T-cell (primary cell): ENCODE data around the gene SLC6A6. TPM values are rescaled to one million over a fixed set of nuclear protein-coding genes. Genes with fewer than 3 reads are reported as not detected.

Experiments
- ATAC-seq, 4 experiments: fragments of 200-7000 bp in 3 of 4; fragments of 150-1000 bp in 1 of 4; cut with Tn5 transposase; replicated peaks in 1 of 4; 1 replicate in 3 of 4; 2 replicates in 1 of 4; pipeline ENCODE4 v1.10.0; 2021; ENCODE audit warnings: moderate library complexity in 3 of 4, mild to moderate bottlenecking in 2 of 4, moderate number of reproducible peaks in 1 of 4
- CTCF ChIA-PET, 2 donors: fragments of 300-600 bp; sonication (Branson Sonifier 250); formaldehyde crosslinking; loops; one replicate each; lab custom pipeline; 2022; ENCODE audit warnings: antibody characterized with exemption in 2 of 2; lab: Charles Lee
- POLR2A ChIA-PET, 2 donors: fragments of 300-600 bp; sonication (Branson Sonifier 250); formaldehyde crosslinking; loops; one replicate each; lab custom pipeline; 2022; ENCODE audit warnings: antibody characterized with exemption in 2 of 2; lab: Charles Lee
- DNase-seq, 35 experiments: peaks; one replicate each; pipeline versions ENCODE4 v3.0.0 to v3.0.0-alpha.2; 2013 to 2023
- H3K27ac ChIP-seq: one replicate; pipeline ENCODE4 v1.5.1; 2013; ENCODE audit warnings: low read length
- H3K27me3 ChIP-seq, 2 experiments: replicated peaks in 1 of 2; 1 replicate in 1 of 2; 2 replicates in 1 of 2; pipeline versions ENCODE4 v1.6.1 to v1.7.0; 2013; ENCODE audit warnings: low read length in 1 of 2, mixed read lengths in 1 of 2; ENCODE audit not compliant: control insufficient read depth in 2 of 2, insufficient read depth in 2 of 2; ENCODE audit errors: extremely low read depth in 1 of 2
- H3K36me3 ChIP-seq, 2 donors: 1 replicate in 1 of 2; 2 replicates in 1 of 2; pipeline versions ENCODE4 v1.6.1 to v1.7.0; 2013; ENCODE audit warnings: low read length in 1 of 2; ENCODE audit not compliant: control insufficient read depth in 2 of 2, insufficient read depth in 1 of 2; ENCODE audit errors: extremely low read depth in 1 of 2
- H3K4me1 ChIP-seq, 2 experiments: 1 replicate in 1 of 2; 2 replicates in 1 of 2; pipeline versions ENCODE4 v1.6.1 to v1.7.0; 2013; ENCODE audit warnings: low read length in 2 of 2, mixed read lengths in 1 of 2; ENCODE audit not compliant: insufficient read depth in 2 of 2, control insufficient read depth in 1 of 2; ENCODE audit errors: extremely low read depth in 1 of 2
- H3K4me3 ChIP-seq, 2 donors: 1 replicate in 1 of 2; 2 replicates in 1 of 2; pipeline versions ENCODE4 v1.5.1 to v1.7.0; 2013; ENCODE audit warnings: mild to moderate bottlenecking in 2 of 2, low read length in 1 of 2, moderate library complexity in 1 of 2; ENCODE audit not compliant: control insufficient read depth in 1 of 2; ENCODE audit errors: extremely low read depth in 1 of 2
- H3K9me3 ChIP-seq: 2 replicates; pipeline ENCODE4 v1.7.0; 2013
- H3K27ac Mint-ChIP-seq, 2 donors: one replicate each; pipeline ENCODE4 v1.8.0; 2020 to 2021; ENCODE audit warnings: mild to moderate bottlenecking in 2 of 2, mixed read lengths in 2 of 2
- H3K27me3 Mint-ChIP-seq, 2 donors: one replicate each; pipeline ENCODE4 v1.8.0; 2021 to 2022; ENCODE audit warnings: mixed read lengths in 2 of 2
- H3K36me3 Mint-ChIP-seq: one replicate; pipeline ENCODE4 v1.8.0; 2021; ENCODE audit warnings: mixed read lengths
- H3K4me1 Mint-ChIP-seq, 3 donors: one replicate each; pipeline ENCODE4 v1.8.0; 2020 to 2022; ENCODE audit warnings: mixed read lengths in 3 of 3, mild to moderate bottlenecking in 1 of 3
- H3K4me3 Mint-ChIP-seq, 3 donors: one replicate each; pipeline ENCODE4 v1.8.0; 2020 to 2022; ENCODE audit warnings: mild to moderate bottlenecking in 3 of 3, mixed read lengths in 3 of 3, moderate library complexity in 3 of 3
- H3K9me3 Mint-ChIP-seq, 3 donors: one replicate each; pipeline ENCODE4 v1.8.0; 2020 to 2022; ENCODE audit warnings: mixed read lengths in 3 of 3
- WGBS: methylation state at CpG from one replicate; pipeline ENCODE4 v1.1.5; 2013; ENCODE audit warnings: missing lambda C conversion rate; ENCODE audit not compliant: insufficient coverage; 5-methylcytosine and 5-hydroxymethylcytosine counted together
- total RNA-seq, 35 experiments: library from RNA in 6 of 35; stranded (reverse) in 6 of 35; fragments of 120-200 nt in 1 of 35; gene quantifications; one replicate each; pipeline versions ENCODE4 v1.2.1 to v1.2.4 and lab custom pipeline; 2013 to 2026

SLC6A6 gene
- total RNA-seq, 5 donors from 2014 or later (not counting 1 experiment from before 2014, with no cell fraction given) = 49.3 to 72.5 (median 63.6) TPM

- H3K27me3 Mint-ChIP-seq = no peaks in the 10 kb centered on the region
- ATAC-seq (no peak), DNase-seq (no peak)
- Histone ChIP-seq H3K36me3 (peaks cover 12 to 37% of the 10 kb centered on the region in 2 donors), H3K27me3 (no peaks in the 10 kb centered on the region), H3K9me3 (no peaks in the 10 kb centered on the region), H3K4me3 (no peak overlapping the region), H3K4me1 (no peaks in the 10 kb centered on the region), H3K27ac (no peak overlapping the region)
- no peak overlapping the region for H3K4me3 Mint-ChIP-seq
- WGBS = 91% methylated on average over 4 of the region's 4 CpGs
- no peaks in the 10 kb centered on the region for H3K4me1 Mint-ChIP-seq
- ChIA-PET CTCF (no interaction called here), POLR2A (no interaction called here)
- peaks cover 38% of the 10 kb centered on the region for H3K36me3 Mint-ChIP-seq
- H3K9me3 Mint-ChIP-seq = no peaks in the 10 kb centered on the region
- H3K27ac Mint-ChIP-seq = no peak overlapping the region
Measured at GRCh38 chr3:14490255-14490654, 87.8 kb downstream of the SLC6A6 start.

- Histone ChIP-seq H3K4me1 (no peaks in the 10 kb centered on the region), H3K4me3 (no peak overlapping the region), H3K27me3 (no peaks in the 10 kb centered on the region), H3K36me3 (peaks cover 12 to 31% of the 10 kb centered on the region in 2 donors), H3K9me3 (no peaks in the 10 kb centered on the region), H3K27ac (no peak overlapping the region)
- H3K27ac Mint-ChIP-seq = no peak overlapping the region
- ChIA-PET CTCF (no interaction called here), POLR2A (no interaction called here)
- H3K4me3 Mint-ChIP-seq = no peak overlapping the region
- ATAC-seq = no peak
- H3K27me3 Mint-ChIP-seq = no peaks in the 10 kb centered on the region
- DNase-seq = no peak
- peaks cover 32% of the 10 kb centered on the region for H3K36me3 Mint-ChIP-seq
- H3K4me1 Mint-ChIP-seq = no peaks in the 10 kb centered on the region
- H3K9me3 Mint-ChIP-seq = no peaks in the 10 kb centered on the region
- WGBS = no CpG with 5 or more reads among the region's 2 CpGs
Measured at GRCh38 chr3:14490831-14491230, 88.4 kb downstream of the SLC6A6 start.

GRCh38 chr3:14491396-14492190 lies 89.2 kb downstream of the SLC6A6 start:
- H3K4me1 ChIP-seq = no peaks in the 10 kb centered on the region
- 95% methylated on average over 10 of the region's 17 CpGs for WGBS
- DNase-seq (no peak), ATAC-seq (no peak)
- peaks cover 7 to 24% of the 10 kb centered on the region in 2 donors for H3K36me3 ChIP-seq
- no peak overlapping the region for H3K27ac Mint-ChIP-seq
- ChIA-PET POLR2A (no interaction called here), CTCF (no interaction called here)
- H3K4me1 Mint-ChIP-seq = no peaks in the 10 kb centered on the region
- H3K9me3 Mint-ChIP-seq = no peaks in the 10 kb centered on the region
- H3K27me3 ChIP-seq = peaks cover 0 to 3% of the 10 kb centered on the region in 2 experiments
- peaks cover 24% of the 10 kb centered on the region for H3K36me3 Mint-ChIP-seq
- no peak overlapping the region for H3K27ac ChIP-seq
- H3K4me3 ChIP-seq = no peak overlapping the region
- H3K4me3 Mint-ChIP-seq = no peak overlapping the region
- H3K27me3 Mint-ChIP-seq = no peaks in the 10 kb centered on the region
- H3K9me3 ChIP-seq = no peaks in the 10 kb centered on the region

GRCh38 chr3:14492948-14493881 lies 90.8 kb downstream of the SLC6A6 start:
- ATAC-seq = no peak
- no peaks in the 10 kb centered on the region for H3K9me3 Mint-ChIP-seq
- no peak overlapping the region for H3K4me3 ChIP-seq
- 89% methylated on average over 28 of the region's 31 CpGs for WGBS
- H3K9me3 ChIP-seq = no peaks in the 10 kb centered on the region
- H3K27me3 ChIP-seq = peaks cover 0 to 10% of the 10 kb centered on the region in 2 experiments
- no peak overlapping the region for H3K4me3 Mint-ChIP-seq
- ChIA-PET POLR2A (no interaction called here), CTCF (no interaction called here)
- no peaks in the 10 kb centered on the region for H3K4me1 Mint-ChIP-seq
- no peak for DNase-seq
- H3K36me3 ChIP-seq = peaks cover 3 to 9% of the 10 kb centered on the region in 2 donors
- peaks cover 17% of the 10 kb centered on the region for H3K36me3 Mint-ChIP-seq
- H3K27me3 Mint-ChIP-seq = peaks cover 0 to 2% of the 10 kb centered on the region in 2 donors
- no peak overlapping the region for H3K27ac Mint-ChIP-seq
- no peaks in the 10 kb centered on the region for H3K4me1 ChIP-seq
- H3K27ac ChIP-seq = no peak overlapping the region

GRCh38 chr3:14494279-14494972 lies 92.0 kb downstream of the SLC6A6 start:
- Mint-ChIP-seq H3K36me3 (peaks cover 12% of the 10 kb centered on the region), H3K27me3 (peaks cover 2 to 4% of the 10 kb centered on the region in 2 donors), H3K27ac (no peak overlapping the region), H3K9me3 (no peaks in the 10 kb centered on the region), H3K4me3 (no peak overlapping the region), H3K4me1 (no peaks in the 10 kb centered on the region)
- no peaks in the 10 kb centered on the region for H3K9me3 ChIP-seq
- DNase-seq (no peak), ATAC-seq (no peak)
- H3K4me1 ChIP-seq = no peaks in the 10 kb centered on the region
- H3K36me3 ChIP-seq = peaks cover under 1 to 2% of the 10 kb centered on the region in 2 donors
- WGBS = 95% methylated on average over 10 of the region's 17 CpGs
- H3K27me3 ChIP-seq = peaks cover 0 to 10% of the 10 kb centered on the region in 2 experiments
- no peak overlapping the region for H3K27ac ChIP-seq
- CTCF ChIA-PET = no interaction called here
- no peak overlapping the region for H3K4me3 ChIP-seq
- POLR2A ChIA-PET = no interaction called here

GRCh38 chr3:14494973-14495300 lies 92.5 kb downstream of the SLC6A6 start:
- no peaks in the 10 kb centered on the region for H3K4me1 Mint-ChIP-seq
- peaks cover 10% of the 10 kb centered on the region for H3K36me3 Mint-ChIP-seq
- peaks cover 2 to 4% of the 10 kb centered on the region in 2 donors for H3K27me3 Mint-ChIP-seq
- ChIA-PET POLR2A (no interaction called here), CTCF (no interaction called here)
- Histone ChIP-seq H3K4me3 (no peak overlapping the region), H3K4me1 (no peaks in the 10 kb centered on the region), H3K36me3 (no peaks in the 10 kb centered on the region), H3K9me3 (no peaks in the 10 kb centered on the region), H3K27me3 (peaks cover 0 to 10% of the 10 kb centered on the region in 2 experiments), H3K27ac (no peak overlapping the region)
- no peak overlapping the region for H3K4me3 Mint-ChIP-seq
- H3K27ac Mint-ChIP-seq = no peak overlapping the region
- no peaks in the 10 kb centered on the region for H3K9me3 Mint-ChIP-seq
- 96% methylated on average over 3 of the region's 5 CpGs for WGBS
- DNase-seq (no peak), ATAC-seq (no peak)
